Measurements from ENCODE around the gene SGF29.
"Not testable (repeated sequence)": the region's sequence is repeated elsewhere in the genome, so short reads cannot be mapped to it uniquely, and the experiment has no call there.

The SGF29 gene

GRCh38 chr16:28596840-28597691 lies 43.3 kb downstream of the SGF29 start, which contains the start of gene SULT1A2:
Gene SULT1A2 (minus strand): TSS chr16:28597050. CDS start chr16:28595930, 1,120 bp downstream.
- DNase-seq = no peak

GRCh38 chr16:28597692-28598261 lies 44.1 kb downstream of the SGF29 start:
- no peak for DNase-seq

GRCh38 chr16:28599377-28600285 lies 45.9 kb downstream of the SGF29 start:
- not testable (repeated sequence) for DNase-seq

- DNase-seq = not testable (repeated sequence)
Observed at GRCh38 chr16:28600965-28601364, 47.2 kb downstream of the SGF29 start.

GRCh38 chr16:28601589-28601988 lies 47.9 kb downstream of the SGF29 start:
- not testable (repeated sequence) for DNase-seq

GRCh38 chr16:28602062-28602461 lies 48.3 kb downstream of the SGF29 start:
- DNase-seq = not testable (repeated sequence)

- no peak for DNase-seq
Observed at GRCh38 chr16:28602529-28602928, 48.8 kb downstream of the SGF29 start.

GRCh38 chr16:28603381-28604185 lies 49.9 kb downstream of the SGF29 start:
- no peak for DNase-seq

GRCh38 chr16:28604186-28604565 lies 50.5 kb downstream of the SGF29 start:
- DNase-seq = no peak

GRCh38 chr16:28606291-28607115 lies 52.8 kb downstream of the SGF29 start:
- DNase-seq = no peak

GRCh38 chr16:28607116-28607623 lies 53.5 kb downstream of the SGF29 start:
- DNase-seq = no peak

GRCh38 chr16:28607681-28608495 lies 54.2 kb downstream of the SGF29 start:
- not testable (repeated sequence) for DNase-seq

- not testable (repeated sequence) for DNase-seq
Observed at GRCh38 chr16:28608496-28608808, 54.7 kb downstream of the SGF29 start.

- DNase-seq = not testable (repeated sequence)
Observed at GRCh38 chr16:28608867-28609596, 55.3 kb downstream of the SGF29 start.

GRCh38 chr16:28609631-28610594 lies 56.2 kb downstream of the SGF29 start, which contains the start of gene SULT1A1:
Gene SULT1A1 (minus strand): TSS chr16:28610044. CDS start chr16:28608855, 1,189 bp downstream.
- DNase-seq = no peak

GRCh38 chr16:28610595-28611191 lies 57.0 kb downstream of the SGF29 start:
- no peak for DNase-seq

GRCh38 chr16:28612359-28613280 lies 58.9 kb downstream of the SGF29 start:
- DNase-seq = not testable (repeated sequence)
